ENCODE measurements around the gene UBE2E3.

DNA sequence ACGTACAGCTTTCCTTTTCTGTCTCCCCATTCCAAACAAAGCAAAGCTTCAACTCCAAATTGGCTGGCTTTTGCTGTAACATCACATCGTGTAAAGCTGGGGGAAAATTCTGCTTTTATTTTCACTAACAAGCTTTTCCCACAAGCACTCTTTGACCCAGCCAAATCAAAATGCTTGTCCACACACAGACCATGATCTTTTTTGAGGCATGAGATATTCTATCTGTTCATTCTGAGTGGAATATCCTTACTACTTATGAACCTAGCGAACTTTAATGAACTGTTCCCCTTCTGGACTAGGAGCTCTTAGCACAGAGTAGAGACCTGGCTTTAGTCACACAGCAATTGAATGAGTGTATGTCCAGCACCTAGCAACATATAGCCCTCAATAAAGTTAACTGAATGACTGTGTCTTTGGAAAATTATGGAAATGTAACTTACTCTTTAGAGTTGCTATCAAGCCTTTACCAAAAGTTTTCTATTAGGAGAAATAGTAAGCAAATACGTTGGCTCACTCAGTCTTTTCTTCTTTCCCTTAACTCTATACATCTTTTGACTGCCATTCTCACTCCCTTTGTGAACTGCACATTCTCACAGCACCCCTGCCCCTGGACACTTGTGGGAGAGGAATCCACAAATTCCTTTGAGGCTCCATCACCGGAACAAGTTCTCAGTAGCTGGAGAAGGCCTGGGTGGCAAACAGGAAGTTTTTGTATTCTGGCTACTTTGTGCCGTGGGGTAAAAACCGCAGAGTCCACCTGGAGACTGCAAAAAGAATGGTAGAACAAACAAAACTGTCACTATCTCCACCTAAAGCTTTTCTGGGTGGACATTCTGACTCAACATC, 1.3 kb upstream of the UBE2E3 start:
- TF ChIP-seq EP300 (IDR thresholded peaks at IDR 0.05), result no peak
- TF ChIP-seq, protein P1, sequence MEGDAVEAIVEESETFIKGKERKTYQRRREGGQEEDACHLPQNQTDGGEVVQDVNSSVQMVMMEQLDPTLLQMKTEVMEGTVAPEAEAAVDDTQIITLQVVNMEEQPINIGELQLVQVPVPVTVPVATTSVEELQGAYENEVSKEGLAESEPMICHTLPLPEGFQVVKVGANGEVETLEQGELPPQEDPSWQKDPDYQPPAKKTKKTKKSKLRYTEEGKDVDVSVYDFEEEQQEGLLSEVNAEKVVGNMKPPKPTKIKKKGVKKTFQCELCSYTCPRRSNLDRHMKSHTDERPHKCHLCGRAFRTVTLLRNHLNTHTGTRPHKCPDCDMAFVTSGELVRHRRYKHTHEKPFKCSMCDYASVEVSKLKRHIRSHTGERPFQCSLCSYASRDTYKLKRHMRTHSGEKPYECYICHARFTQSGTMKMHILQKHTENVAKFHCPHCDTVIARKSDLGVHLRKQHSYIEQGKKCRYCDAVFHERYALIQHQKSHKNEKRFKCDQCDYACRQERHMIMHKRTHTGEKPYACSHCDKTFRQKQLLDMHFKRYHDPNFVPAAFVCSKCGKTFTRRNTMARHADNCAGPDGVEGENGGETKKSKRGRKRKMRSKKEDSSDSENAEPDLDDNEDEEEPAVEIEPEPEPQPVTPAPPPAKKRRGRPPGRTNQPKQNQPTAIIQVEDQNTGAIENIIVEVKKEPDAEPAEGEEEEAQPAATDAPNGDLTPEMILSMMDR (IDR thresholded peaks at IDR 0.05), result no peak
